ENCODE data around the gene RPS6KA2.

RPS6KA2 gene

GRCh38 chr6:166627033-166627874 is at the start of gene RPS6KA2:
TSS of gene RPS6KA2 (minus strand) at chr6:166627251. CDS start at chr6:166627019, 232 bp downstream.
- H3K4me3 ChIP-seq (ENCODE audit: control insufficient read depth, low read depth, low read length): peak within 1 kb of the TSS; percentile 90
- no peak for TF ChIP-seq CTCF (conservative IDR thresholded peaks at IDR 0.05; ENCODE audit: control insufficient read depth, insufficient read depth, low read depth, low read length)
- peak; percentile 99 for DNase-seq (ENCODE audit: low read depth)

- DNase-seq (ENCODE audit: low read depth): no peak
- H3K4me3 ChIP-seq (ENCODE audit: control insufficient read depth, low read depth, low read length): no peak overlapping the region
Measured at GRCh38 chr6:166676270-166676860, 49.3 kb upstream of the RPS6KA2 start.

GRCh38 chr6:166675736-166676135 is 48.7 kb upstream of the RPS6KA2 start:
- TF ChIP-seq CTCF (conservative IDR thresholded peaks at IDR 0.05; ENCODE audit: control insufficient read depth, insufficient read depth, low read depth, low read length): no peak
- DNase-seq (ENCODE audit: low read depth): no peak
- H3K4me3 ChIP-seq (ENCODE audit: control insufficient read depth, low read depth, low read length): no peak overlapping the region

More at GRCh38 chr6:166676270-166676860, 49.3 kb upstream of the RPS6KA2 start:
- TF ChIP-seq CTCF (conservative IDR thresholded peaks at IDR 0.05; ENCODE audit: control insufficient read depth, insufficient read depth, low read depth, low read length): no peak

- TF ChIP-seq CTCF (conservative IDR thresholded peaks at IDR 0.05; ENCODE audit: control insufficient read depth, insufficient read depth, low read depth, low read length): no peak
- no peak overlapping the region for H3K4me3 ChIP-seq (ENCODE audit: control insufficient read depth, low read depth, low read length)
- DNase-seq (ENCODE audit: low read depth): no peak
Measured at GRCh38 chr6:166673309-166673708, 46.3 kb upstream of the RPS6KA2 start.

GRCh38 chr6:166672624-166673206 is 45.7 kb upstream of the RPS6KA2 start:
- H3K4me3 ChIP-seq (ENCODE audit: control insufficient read depth, low read depth, low read length): no peak overlapping the region
- peak; percentile 3 for DNase-seq (ENCODE audit: low read depth)
- TF ChIP-seq CTCF (conservative IDR thresholded peaks at IDR 0.05; ENCODE audit: control insufficient read depth, insufficient read depth, low read depth, low read length): no peak

- TF ChIP-seq CTCF (conservative IDR thresholded peaks at IDR 0.05; ENCODE audit: control insufficient read depth, insufficient read depth, low read depth, low read length): no peak
- no peak for DNase-seq (ENCODE audit: low read depth)
- H3K4me3 ChIP-seq (ENCODE audit: control insufficient read depth, low read depth, low read length): no peak overlapping the region
Measured at GRCh38 chr6:166672146-166672545, 45.1 kb upstream of the RPS6KA2 start.

All from fibroblast of mammary gland (primary cell).